ENCODE measurements around the gene ATF6B.
A peak's percentile ranks its signal among the peaks of the same experiment; 100 is the strongest.
"Not testable (repeated sequence)": the region's sequence is repeated elsewhere in the genome, so short reads cannot be mapped to it uniquely, and the experiment has no call there.

Gene ATF6B

DNA sequence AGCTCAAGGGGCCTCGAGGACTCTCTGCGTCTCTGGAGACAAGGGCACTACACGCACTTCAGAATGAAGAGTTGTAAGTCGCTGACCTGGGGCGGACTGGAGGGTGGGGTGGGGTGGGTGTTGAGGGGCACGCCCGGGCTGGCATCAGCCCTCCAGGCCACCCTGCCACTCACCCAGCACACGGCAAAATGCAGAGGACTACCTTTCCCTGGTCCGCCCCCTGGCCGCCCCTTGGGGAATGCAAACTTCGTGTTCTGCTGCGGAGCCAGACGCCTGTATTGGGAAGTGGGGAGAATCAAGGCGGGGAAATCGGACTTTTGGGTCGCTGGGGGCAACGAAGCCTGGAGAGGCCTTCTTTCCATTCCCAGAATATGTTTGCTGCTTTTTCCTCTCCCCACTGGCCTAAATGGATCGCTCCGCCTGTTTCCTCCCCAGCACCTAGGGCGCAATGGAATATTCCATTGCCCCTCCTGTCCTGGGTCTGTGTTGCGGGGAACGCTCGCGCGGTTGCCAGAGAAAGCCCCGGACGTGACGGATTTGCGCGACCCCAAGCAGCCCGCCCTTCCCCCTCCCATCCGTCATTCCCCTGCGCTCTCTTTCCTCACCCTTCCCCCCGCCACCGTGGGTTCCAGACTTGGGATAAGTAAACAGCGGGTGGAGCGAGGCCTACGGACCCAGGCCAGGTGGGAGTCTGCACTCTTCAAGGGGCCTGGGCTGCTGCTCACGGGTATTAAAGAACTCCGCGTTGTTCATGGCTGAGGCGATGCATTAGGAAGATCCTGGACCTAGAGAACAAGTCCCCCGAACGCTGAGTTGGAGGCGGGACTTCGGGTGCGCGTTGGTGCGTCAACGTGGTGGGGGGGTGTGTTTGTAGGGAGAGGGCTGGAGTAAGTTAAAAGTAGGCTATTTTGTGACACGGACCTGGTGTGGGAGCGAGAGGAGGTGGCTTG is 25.8 kb upstream of the ATF6B start, which contains the start of gene PPT2:
PPT2 (plus strand) TSS at position 578 of the 950 bp plus-strand sequence. CDS start 454 bp downstream, outside the sequence.
- peak; percentile 97 for DNase-seq

DNA sequence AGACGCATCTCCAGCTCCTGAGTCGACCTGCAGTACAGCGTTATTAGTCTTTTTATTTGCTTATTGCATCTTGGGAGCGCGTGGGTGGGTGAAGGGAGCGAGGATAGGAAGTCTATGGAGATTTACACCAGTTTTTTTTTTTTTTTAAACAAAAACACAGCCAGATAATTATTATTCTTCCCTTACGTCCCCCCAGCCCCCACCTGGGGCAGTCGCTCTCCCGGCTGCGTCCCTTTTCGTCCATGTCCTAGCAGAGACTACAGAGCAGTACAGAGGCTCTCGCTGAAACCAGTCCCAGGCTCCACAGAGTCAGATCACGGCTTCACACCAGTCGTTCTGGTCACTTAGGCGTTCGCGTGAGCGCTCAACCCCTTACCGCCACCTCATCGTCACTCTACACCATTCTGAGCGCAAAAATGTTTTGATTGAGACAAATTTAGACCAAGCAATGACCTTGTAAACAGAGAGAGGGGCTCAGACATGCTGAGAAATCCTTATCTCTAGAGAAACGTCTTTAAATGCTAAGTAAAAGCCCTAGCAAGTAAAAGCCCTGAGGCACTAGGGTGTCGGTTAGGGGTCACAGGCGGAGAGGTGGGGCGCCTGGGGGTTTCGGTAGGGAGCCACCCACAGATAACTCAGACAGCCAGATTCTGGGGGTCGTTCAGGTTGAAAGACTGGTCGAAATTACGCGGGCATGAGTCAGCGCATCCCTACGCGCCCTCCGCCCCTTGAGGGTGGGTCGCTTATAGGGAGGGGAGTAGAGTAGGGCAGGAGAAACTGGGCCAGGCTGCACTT is 24.9 kb upstream of the ATF6B start:
- peak; percentile 81 for DNase-seq

DNA sequence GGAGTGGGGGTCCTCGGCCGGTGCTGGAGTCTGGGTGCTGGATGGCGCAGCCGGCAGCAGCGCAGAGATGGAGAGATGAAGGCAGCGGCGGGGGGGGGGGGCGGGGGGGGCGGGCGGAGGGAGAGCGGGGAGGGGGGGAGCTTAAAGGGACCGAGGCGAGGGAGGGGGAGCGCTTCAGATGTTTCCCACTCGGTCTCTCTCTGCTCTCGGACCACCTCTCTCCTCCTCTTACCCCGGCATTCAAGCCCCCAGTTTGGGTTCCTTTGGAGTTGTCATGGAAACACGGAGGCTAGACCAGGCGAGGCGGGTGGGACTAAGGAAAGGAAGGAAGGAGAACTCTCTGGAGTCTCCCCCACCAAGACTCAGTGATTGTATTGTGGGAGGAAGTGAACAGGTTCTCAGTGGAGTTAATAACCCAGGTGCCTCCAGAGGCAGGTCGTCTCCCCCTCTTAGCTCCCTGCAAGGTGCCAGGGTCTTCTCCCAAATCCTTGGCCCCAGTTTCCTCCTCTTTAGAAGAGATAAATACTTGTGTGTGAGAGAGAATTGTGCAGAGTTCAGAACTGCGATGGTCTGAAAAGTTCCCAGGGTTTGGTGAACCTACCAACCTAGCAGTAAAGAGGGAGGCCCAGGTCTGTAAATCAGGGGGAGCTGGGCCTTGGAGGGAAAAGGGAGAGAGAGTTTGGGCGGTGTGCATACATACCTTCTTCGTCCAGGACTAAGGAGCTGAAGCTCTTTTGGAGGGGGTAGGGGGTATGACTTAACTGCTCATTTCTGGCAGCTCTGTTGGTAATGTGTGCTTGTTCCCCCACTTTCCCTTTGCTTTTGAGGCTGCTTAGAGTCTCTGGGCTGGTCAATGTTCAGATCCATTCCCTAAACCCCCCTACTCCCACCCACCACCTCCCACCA is 24.1 kb upstream of the ATF6B start, which contains the start of gene PRRT1:
PRRT1 (minus strand) TSS at position 77 of the 906 bp plus-strand sequence. CDS start 112 bp downstream, outside the sequence.
- DNase-seq = peak; percentile 39

DNA sequence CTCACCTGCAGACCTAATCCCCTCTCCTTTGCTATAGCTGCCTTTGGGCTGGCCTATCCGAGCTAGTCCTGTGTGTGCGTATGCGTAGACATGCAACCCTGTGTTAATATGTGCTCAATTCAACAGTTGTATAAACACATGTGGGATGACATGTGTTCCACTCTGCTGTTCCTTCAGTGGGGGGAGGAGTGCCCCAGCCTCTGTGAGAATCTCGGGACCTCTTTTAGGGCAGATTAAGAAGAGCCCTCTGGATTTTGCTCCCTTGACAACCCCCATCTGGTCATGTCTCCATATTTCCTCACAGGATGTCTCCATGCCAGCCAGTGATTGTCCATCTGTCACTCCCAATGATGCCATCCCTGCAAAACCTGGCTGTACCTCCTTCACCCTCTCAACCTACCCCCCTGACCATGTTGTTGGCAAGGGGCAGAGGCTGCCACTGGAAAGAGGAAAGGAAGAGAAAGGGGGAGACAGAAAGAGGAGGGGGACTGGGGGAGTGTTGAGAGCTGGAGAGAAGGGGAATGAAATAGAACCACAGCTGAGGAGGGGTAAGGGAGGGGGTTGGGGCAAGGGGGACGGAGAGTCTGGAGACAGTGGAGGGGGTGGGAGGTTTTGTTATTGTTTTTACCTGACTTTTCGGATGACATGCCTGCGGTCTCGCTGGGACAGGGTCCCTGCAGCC is 23.3 kb upstream of the ATF6B start:
- DNase-seq = peak; percentile 62

DNA sequence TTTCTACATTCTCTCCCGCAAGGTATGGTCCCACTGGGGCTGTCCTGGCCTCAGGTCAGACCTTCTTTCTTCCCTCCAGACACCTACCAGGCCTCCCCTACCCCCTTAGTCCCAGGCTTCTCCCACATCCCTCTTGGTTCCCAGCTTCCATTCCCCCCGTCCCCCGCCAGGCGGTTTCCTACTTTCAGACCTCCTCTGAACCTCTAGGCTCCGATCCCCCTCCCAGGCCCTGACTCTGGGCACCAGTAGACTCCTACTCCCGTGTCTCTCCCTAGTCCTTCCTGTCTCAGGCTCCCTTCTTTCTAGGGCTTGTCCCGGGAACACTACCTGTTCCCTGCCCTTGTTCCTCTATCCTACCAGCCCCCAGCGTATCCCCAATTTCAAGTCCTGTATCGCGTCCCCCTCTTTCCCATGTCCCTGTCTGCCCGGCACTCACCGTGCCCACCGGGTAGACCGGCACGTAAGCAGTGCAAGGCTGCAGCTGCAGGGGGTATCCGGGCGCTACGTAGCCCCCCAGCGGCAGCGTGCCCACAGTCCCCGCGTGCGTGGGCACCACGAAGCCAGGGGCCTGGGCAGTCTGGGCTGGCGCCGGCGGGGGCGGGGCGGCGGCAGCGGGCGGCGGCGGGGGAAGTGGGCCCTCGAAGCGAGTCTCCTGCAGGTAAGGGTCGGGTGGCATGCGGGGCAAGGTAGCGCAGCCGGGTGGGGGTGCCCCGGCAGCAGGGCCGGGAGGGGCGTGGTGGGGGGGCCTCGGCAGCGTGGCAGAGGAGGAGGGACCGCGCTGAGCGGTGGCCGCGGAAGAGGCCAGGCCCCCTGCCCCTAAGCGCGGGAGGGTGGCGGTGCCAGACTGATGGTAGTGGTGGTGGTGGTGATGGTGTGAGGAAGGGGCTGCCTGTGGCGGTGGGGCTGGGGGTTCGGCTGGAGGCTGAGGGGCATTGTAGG is 22.2 kb upstream of the ATF6B start:
- DNase-seq = no peak

DNA sequence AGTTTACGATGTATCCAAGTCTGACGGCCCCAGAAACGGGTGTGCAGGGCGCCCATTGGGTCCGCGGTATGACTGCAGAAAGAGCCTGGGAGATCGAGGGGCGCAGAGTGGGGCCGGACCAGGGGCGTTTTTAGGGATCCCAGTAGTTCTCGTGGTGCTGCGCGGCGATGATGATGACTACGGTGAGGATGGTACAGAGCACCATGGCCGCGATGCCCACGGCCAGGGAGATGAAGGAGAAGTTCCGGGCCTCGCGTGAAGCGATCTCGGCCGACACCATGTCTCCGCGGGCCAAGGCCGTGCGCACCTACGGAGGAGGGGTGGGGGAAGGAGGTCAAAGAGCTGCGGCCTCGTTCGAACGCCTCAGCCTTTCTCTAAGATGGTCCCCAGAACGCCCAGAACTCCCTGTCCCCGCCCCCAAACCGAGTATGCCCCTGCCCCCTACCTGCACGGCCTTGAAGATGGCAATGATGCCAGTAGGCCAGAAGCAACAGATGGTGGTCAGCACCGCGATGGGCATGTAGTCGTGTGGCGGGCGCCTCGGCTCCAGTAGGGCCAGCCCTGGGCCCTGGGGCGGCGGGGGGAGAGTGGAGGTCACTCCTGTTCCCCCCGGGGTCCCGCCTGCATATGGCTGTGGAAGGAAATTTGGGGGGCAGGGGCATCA is 21.2 kb upstream of the ATF6B start:
- no peak for DNase-seq

- peak; percentile 91 for DNase-seq
Measured at GRCh38 chr6:32148289-32149091, 20.4 kb upstream of the ATF6B start.

DNA sequence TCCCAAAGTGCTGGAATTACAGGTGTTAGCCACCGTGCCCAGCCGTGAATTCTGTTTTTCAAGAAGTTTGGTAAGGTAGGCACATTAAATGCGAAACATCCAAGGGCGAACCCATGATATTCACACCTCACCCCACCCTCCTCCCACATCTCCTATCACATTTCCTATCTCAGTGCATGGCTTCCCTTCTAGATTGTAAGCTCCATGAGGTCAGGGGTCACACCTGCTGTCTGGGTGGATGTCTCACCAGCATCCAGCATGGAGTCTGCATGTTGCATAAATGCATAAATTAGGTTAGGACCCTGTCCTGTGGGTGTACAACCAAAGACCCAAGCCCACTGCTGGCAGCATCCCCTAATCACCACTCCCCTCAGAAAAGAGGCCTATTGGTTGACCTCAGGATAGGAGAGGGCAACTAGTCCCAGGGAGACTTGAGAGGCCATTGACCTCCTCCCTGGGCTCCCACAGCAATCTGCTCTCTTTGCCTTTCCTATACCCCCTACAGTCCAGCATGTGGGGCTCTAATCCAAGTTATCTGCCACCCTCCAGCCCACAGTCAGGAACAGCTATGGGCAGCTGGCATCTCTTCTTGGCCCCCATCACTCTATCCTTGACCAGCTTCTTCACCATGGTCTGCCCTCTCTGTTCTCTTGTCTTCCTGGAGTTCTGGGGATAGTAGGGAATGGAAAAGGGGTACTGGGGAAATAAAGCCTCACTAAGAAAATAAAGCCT is 19.5 kb upstream of the ATF6B start:
- no peak for DNase-seq

GRCh38 chr6:32146687-32147086 is 18.6 kb upstream of the ATF6B start:
- DNase-seq = no peak

DNA sequence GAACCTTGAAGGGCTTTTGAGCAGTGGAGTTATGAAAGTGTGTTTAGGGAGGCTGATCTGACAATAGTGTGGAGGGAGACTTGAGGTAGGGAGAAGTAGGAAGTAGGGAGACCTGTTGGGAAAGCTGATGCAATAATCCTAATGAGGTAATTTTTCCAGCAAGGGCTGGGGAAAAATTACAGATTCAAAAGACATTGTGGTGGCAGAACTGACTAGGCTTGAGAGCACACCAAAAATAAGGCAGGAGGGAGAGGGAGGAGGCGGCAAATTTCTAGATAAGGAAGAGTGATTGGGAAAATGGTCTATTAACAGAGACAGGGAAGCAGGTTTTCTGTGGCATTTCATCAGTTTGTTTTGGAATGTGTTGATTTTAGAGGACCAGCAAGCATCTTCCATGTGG is 18.2 kb upstream of the ATF6B start:
- DNase-seq = no peak

GRCh38 chr6:32144238-32144637 is 16.2 kb upstream of the ATF6B start:
- DNase-seq = not testable (repeated sequence)

GRCh38 chr6:32140420-32141046 is 12.5 kb upstream of the ATF6B start:
- DNase-seq = no peak

- DNase-seq = peak; percentile 43
Measured at GRCh38 chr6:32139590-32139989, 11.5 kb upstream of the ATF6B start.

DNA sequence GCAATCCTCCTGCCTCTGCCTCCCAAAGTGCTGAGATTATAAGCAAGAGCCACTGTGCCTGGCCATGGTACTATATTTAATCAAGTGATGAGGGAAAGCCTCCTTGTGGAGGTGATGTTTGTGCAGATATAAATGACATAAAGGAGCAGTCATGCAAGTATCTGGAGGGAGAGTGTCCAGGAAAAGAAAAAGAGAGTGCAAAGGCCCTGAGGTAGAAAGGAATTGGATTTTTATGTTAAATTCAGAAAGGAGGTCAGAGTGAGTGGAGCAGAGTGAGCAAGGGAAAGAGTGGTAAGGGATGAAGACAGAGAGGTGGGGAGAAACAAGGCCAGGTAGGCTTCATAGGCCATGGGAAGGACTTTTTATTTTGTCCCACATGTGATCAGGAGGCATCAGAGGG is 9.4 kb upstream of the ATF6B start:
- DNase-seq = no peak

- DNase-seq = no peak
Measured at GRCh38 chr6:32133786-32134185, 5.7 kb upstream of the ATF6B start.

DNA sequence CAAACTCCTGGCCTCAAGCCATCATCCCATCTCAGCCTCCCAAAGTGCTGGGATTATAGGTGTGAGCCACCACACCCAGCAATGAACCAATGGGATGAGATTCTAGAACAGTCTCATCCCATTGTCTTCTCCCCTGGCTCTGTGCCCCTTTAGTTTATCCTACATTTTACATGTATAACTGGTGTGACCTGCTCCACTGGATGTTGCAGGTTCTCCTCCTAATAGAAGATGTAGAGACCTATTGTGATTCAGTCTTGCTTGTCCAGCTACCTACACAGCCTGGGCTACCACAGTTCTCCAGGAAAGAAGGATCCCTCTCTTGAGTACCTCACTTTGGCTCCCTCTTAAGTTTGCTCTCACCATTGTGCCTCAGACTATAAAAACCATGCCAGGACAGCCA is 4.1 kb upstream of the ATF6B start:
- no peak for DNase-seq

- DNase-seq = no peak
Measured at GRCh38 chr6:32131439-32131948, 3.4 kb upstream of the ATF6B start.

Data from eye (tissue), 1 donor.